Cerebellar cortex (tissue), 1 donor: ENCODE measurements around the gene ZBTB46.

ENCODE experiments used
- DNase-seq: peaks from one replicate; pipeline ENCODE4 v3.0.0-alpha.2; 2015; ENCODE audit warnings: low spot score

ZBTB46 gene

GRCh38 chr20:63767886-63768285 lies 63.2 kb downstream of the ZBTB46 start:
- DNase-seq: peak; percentile 68

GRCh38 chr20:63767456-63767855 lies 63.6 kb downstream of the ZBTB46 start:
- DNase-seq: no peak

DNA sequence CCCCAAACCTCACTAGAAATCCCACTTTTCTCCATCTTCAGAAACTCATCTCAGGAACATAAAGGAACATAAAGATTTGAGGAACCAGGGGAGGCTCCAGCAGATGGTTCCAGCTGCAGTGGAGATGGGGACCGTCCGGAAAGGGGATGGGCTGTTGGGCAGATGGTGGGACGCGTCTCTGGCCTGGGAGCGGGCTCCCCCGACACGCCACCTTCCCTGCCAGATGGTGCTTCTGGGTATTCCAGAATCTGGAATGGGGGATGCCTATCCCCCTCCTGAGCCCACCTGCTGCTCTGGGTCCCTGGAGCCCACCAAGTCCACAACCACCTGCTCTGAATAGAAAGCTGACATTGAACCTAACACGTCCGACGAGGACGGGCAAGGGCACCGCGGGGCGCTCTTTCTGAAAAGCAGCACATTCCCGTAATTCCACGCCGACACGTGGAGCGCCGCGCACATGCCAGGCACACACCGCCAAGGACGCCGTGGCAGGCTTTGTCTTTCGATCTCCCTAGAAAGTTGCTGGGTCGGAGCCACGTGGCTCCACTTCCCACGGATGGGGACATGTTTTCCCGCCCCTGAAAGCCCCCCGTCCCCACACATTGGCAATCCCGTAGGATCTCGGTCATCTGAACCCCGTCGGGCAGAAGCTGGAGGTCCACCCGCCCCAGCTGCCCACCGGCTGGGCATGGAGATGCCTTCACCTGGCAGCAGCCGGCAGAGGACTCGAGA lies 64.2 kb downstream of the ZBTB46 start:
- no peak for DNase-seq

DNA sequence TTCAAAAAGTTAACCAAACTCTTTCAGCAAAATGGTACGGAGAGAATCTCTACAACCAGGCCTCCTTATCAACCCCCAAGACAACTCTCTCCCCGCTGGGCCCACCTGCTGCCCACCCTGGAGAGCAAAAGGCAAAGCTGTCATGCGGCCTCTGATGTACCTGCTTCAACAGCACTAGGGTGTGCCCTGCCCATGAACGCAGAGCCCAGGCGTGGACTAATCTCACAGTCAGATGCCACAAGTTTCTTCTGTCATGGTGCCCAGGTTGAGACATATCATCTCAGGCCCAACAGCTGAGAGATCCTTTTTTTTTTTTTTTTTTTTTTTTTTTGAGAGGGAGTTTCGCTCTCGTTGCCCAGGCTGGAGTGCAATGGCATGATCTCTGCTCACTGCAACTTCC lies 65.2 kb downstream of the ZBTB46 start:
- no peak for DNase-seq

GRCh38 chr20:63765082-63765873 lies 65.8 kb downstream of the ZBTB46 start:
- DNase-seq: no peak

DNA sequence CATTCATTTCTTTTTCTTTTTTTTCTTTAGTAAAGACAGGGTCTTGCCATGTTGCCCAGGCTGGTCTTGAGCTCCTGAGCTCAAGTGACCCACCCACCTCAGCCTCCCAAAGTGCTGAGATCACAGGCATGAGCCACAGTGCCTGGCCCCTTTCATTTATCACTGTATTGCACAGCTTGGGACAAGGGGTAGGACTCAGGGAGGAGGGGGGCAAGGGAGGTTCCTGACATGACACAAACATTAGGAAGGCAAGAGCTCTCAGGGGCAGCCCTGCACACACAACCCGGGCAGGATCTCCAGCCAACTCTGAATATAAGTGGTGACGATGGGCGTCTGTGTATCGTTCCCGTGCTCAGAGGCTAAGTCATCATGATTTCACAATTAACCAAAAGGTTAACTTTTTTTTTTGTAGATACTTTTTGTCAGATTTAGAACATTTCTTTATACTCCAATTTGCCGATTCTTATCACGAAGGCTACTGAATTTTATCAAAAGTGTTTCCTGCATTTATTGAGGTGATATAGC lies 71.6 kb downstream of the ZBTB46 start:
- DNase-seq: no peak

GRCh38 chr20:63758152-63758551 lies 72.9 kb downstream of the ZBTB46 start:
- DNase-seq: no peak

- no peak for DNase-seq
These were observed 74.4 kb downstream of the ZBTB46 start for GRCh38 chr20:63756648-63756991.

GRCh38 chr20:63755933-63756647 lies 75.0 kb downstream of the ZBTB46 start:
- peak; percentile 65 for DNase-seq

- DNase-seq: no peak
These were observed 77.1 kb downstream of the ZBTB46 start for GRCh38 chr20:63754008-63754407.

- no peak for DNase-seq
These were observed 77.7 kb downstream of the ZBTB46 start for GRCh38 chr20:63753381-63753780.

DNA sequence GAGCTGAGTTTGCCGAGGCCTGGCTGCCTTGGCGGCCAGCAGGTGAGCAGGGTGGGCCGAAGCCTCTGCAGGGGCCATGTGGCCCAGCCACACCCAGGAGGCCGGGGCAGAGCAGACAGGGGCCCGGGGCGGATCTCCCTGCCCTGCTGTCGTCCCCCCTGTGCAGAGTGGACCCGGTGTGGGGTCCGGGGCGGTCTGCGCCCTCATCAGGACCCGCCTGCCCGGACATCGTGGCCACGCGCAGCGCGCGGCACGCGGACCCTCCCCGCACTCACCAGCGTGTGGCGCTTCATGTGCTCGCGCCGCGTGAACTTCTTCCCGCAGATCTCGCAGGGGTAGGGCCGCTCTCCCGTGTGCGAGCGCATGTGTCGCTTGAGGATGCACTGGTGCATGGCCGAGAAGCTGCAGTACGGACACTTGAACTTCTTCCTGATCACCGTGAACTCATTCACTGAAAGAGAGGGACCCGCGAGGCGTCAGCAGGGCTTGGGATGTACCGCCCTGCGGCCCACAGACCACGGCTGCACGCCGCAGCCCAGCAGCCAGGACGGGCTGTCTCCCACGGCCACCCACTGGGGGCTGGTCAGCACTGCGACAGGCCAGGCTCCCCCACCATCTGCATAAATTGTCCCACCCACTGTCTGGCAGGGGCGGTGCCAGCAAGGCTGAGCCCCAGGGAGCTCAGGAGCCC lies 78.5 kb downstream of the ZBTB46 start:
- DNase-seq: no peak

DNA sequence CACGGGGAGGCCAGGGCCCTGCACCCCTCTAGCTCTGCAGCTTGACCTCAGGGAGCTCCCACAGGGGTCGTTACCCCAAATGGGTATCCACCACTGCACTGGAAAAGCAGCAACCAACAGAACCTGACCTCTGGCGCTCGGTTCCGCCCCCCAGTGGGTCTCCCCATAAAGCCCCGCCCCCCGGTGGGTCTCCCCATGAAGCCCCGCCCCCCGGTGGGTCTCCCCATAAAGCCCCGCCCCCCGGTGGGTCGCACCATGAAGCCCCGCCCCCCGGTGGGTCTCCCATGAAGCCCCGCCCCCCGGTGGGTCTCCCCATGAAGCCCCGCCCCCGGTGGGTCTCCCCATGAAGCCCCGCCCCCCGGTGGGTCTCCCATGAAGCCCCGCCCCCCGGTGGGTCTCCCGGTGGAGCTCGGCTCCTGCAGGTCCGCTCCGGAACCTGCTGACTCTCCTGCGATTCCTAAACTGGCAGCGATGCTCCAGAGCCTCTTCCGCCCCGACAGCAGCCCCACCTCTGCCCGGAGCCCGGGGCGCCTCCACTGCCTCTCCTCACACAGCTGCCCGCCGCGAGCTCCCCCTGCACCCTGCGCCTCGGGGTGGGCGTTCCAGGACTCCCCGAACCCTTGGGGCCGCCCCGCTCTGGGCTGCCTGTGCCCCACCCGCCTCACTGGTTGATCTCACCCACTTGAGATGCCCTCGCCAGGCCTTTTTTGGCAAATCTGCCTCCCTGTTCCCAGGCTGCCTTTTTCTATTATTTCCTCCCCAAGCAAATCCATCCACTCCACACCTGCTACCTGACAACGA lies 79.4 kb downstream of the ZBTB46 start:
- DNase-seq: no peak

GRCh38 chr20:63750807-63751470 lies 80.1 kb downstream of the ZBTB46 start:
- no peak for DNase-seq

- no peak for DNase-seq
These were observed 81.2 kb downstream of the ZBTB46 start for GRCh38 chr20:63749597-63750508.

DNA sequence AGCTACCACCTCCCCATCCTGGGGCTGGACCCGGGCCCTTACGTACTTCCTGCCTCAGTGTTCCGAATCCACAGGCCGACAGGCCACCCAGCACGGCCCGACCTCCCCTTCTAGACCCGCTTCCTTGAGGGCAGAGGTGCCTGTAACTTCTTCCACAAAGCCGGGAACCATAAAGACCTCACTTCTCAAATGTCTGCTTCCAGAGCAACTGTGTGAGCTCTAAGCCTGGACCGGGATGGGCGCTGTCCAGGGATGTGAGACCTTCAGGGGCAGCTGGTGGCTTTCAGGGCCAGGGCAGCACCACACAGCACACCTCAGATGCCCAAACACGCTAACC lies 82.2 kb downstream of the ZBTB46 start:
- DNase-seq: no peak

- no peak for DNase-seq
These were observed 82.8 kb downstream of the ZBTB46 start for GRCh38 chr20:63748070-63748933.

DNA sequence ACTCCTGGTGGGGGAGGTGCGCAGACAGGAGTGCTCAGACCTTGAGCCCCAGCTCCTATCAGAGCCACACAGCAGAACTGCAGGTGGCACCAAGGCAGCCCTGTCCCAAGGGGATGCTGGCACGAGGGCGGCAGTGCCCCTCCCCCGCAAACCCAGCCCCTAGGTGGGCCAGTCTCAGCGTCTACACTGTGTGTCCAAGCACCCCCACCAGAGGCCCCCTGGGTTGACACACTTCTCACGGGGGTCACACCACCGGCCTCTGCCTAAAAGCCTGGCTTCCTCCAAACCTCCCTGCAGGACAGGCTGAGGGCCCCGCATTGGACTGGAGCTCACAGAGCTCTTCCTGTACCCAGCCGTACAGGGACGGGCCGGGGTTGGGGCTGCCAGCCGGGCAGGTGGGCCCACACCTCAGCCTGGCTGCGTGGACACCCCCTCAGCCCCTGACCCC lies 83.4 kb downstream of the ZBTB46 start:
- no peak for DNase-seq
